Activated CD8-positive, alpha-beta memory T cell treated with anti-CD3 and anti-CD28 coated beads, Interleukin-2, amount 50 U/mL, for 4 hours (primary cell): ENCODE results near the gene MRPS34.
"Not testable (repeated sequence)": the region's sequence is repeated elsewhere in the genome, so short reads cannot be mapped to it uniquely, and the experiment has no call there.

ENCODE experiments used
- DNase-seq: peaks from one replicate; pipeline ENCODE4 v3.0.0-alpha.2; 2020

Gene MRPS34

GRCh38 chr16:1747934-1748333, 25.0 kb downstream of the MRPS34 start:
- no peak for DNase-seq

- no peak for DNase-seq
Measured at GRCh38 chr16:1746693-1747195, 26.2 kb downstream of the MRPS34 start.

- DNase-seq: no peak
Measured at GRCh38 chr16:1745900-1746692, 26.8 kb downstream of the MRPS34 start.

- DNase-seq: no peak
Measured at GRCh38 chr16:1745181-1745899, 27.6 kb downstream of the MRPS34 start.

GRCh38 chr16:1744338-1744840, 28.5 kb downstream of the MRPS34 start:
- no peak for DNase-seq

- DNase-seq: no peak
Measured at GRCh38 chr16:1743376-1744337, 29.3 kb downstream of the MRPS34 start.

- no peak for DNase-seq
Measured at GRCh38 chr16:1741553-1742165, 31.3 kb downstream of the MRPS34 start.

- DNase-seq: no peak
Measured at GRCh38 chr16:1740781-1741490, 32.0 kb downstream of the MRPS34 start.

- DNase-seq: no peak
Measured at GRCh38 chr16:1740234-1740633, 32.7 kb downstream of the MRPS34 start.

GRCh38 chr16:1734816-1735215, 38.1 kb downstream of the MRPS34 start:
- DNase-seq: no peak

GRCh38 chr16:1734123-1734522, 38.8 kb downstream of the MRPS34 start:
- DNase-seq: no peak

GRCh38 chr16:1732551-1732987, 40.4 kb downstream of the MRPS34 start:
- not testable (repeated sequence) for DNase-seq

- DNase-seq: no peak
Measured at GRCh38 chr16:1732071-1732470, 40.9 kb downstream of the MRPS34 start.

- DNase-seq: no peak
Measured at GRCh38 chr16:1731603-1732002, 41.3 kb downstream of the MRPS34 start.

- DNase-seq: no peak
Measured at GRCh38 chr16:1731073-1731472, 41.9 kb downstream of the MRPS34 start.

- DNase-seq: no peak
Measured at GRCh38 chr16:1729445-1729844, 43.5 kb downstream of the MRPS34 start.

GRCh38 chr16:1729026-1729425, 43.9 kb downstream of the MRPS34 start:
- DNase-seq: no peak

GRCh38 chr16:1727651-1728624, 45.0 kb downstream of the MRPS34 start:
- DNase-seq: no peak

GRCh38 chr16:1726661-1727502, 46.1 kb downstream of the MRPS34 start:
- DNase-seq: no peak
